ENCODE measurements around the gene SYTL5.

- TF ChIP-seq POLR2A (IDR thresholded peaks at IDR 0.05): no peak
- no peak for TF ChIP-seq CTCF (IDR thresholded peaks at IDR 0.05)
- no peak for TF ChIP-seq POLR2AphosphoS5 (IDR thresholded peaks at IDR 0.05)
These were observed 102.9 kb downstream of the SYTL5 start for GRCh38 chrX:38109042-38109898.
